HEK293 (cell line): ENCODE measurements around the gene SLC6A17.

ENCODE experiments used
- AEBP2 ChIP-seq: fragments of 450-650 bp; formaldehyde crosslinking; IDR thresholded peaks from 2 replicates; pipeline ENCODE4 v1.5.1; 2016; ENCODE audit warnings: missing biosample characterization, missing genetic modification characterization, borderline replicate concordance
- ELK4 ChIP-seq: IDR thresholded peaks from 2 replicates; pipeline ENCODE4 v1.6.1; 2011; ENCODE audit warnings: mild to moderate bottlenecking, low read depth, low read length, borderline replicate concordance
- GLIS1 ChIP-seq: fragments of 450-650 bp; formaldehyde crosslinking; IDR thresholded peaks from 2 replicates; pipeline ENCODE4 v1.5.1; 2016; ENCODE audit warnings: missing biosample characterization, missing genetic modification characterization
- GLIS2 ChIP-seq: fragments of 450-650 bp; formaldehyde crosslinking; IDR thresholded peaks from 2 replicates; pipeline ENCODE4 v1.5.1; 2016; ENCODE audit warnings: missing biosample characterization, missing genetic modification characterization
- HOXC10 ChIP-seq: sonication (generic); formaldehyde crosslinking; IDR thresholded peaks from 2 replicates; pipeline ENCODE4 v1.8.1; 2023; ENCODE audit warnings: mild to moderate bottlenecking, missing genetic modification reagents
- INSM2 ChIP-seq: fragments of 450-650 bp; formaldehyde crosslinking; IDR thresholded peaks from 2 replicates; pipeline ENCODE4 v1.5.1; 2016; ENCODE audit warnings: missing biosample characterization, missing genetic modification characterization
- KLF8 ChIP-seq: fragments of 450-650 bp; formaldehyde crosslinking; IDR thresholded peaks from 2 replicates; pipeline ENCODE4 v1.5.1; 2016; ENCODE audit warnings: missing biosample characterization, missing genetic modification characterization
- MEIS1 ChIP-seq: sonication (generic); formaldehyde crosslinking; IDR thresholded peaks from 2 replicates; pipeline ENCODE4 v1.8.1; 2022; ENCODE audit warnings: missing genetic modification reagents, mild to moderate bottlenecking, borderline replicate concordance
- PRDM6 ChIP-seq: fragments of 450-650 bp; formaldehyde crosslinking; IDR thresholded peaks from 2 replicates; pipeline ENCODE4 v1.5.1; 2017; ENCODE audit warnings: missing biosample characterization, missing genetic modification characterization
- ZBTB44 ChIP-seq: fragments of 450-650 bp; IDR thresholded peaks from 2 replicates; pipeline ENCODE4 v1.5.1; 2018; ENCODE audit warnings: missing biosample characterization, mild to moderate bottlenecking, missing genetic modification characterization
- ZBTB8A ChIP-seq: fragments of 450-650 bp; formaldehyde crosslinking; IDR thresholded peaks from 2 replicates; pipeline ENCODE4 v1.5.1; 2016; ENCODE audit warnings: missing biosample characterization, missing genetic modification characterization
- ZEB2 ChIP-seq: fragments of 450-650 bp; formaldehyde crosslinking; IDR thresholded peaks from 2 replicates; pipeline ENCODE4 v1.5.1; 2016; ENCODE audit warnings: missing biosample characterization, missing genetic modification characterization
- ZIC2 ChIP-seq: fragments of 450-650 bp; formaldehyde crosslinking; IDR thresholded peaks from 2 replicates; pipeline ENCODE4 v1.5.1; 2016; ENCODE audit warnings: missing biosample characterization, missing genetic modification characterization
- ZNF132 ChIP-seq: fragments of 450-650 bp; formaldehyde crosslinking; IDR thresholded peaks from 2 replicates; pipeline ENCODE4 v1.5.1; 2017; ENCODE audit warnings: missing biosample characterization, missing genetic modification characterization, borderline replicate concordance
- ZNF138 ChIP-seq: fragments of 450-650 bp; formaldehyde crosslinking; IDR thresholded peaks from 2 replicates; pipeline ENCODE4 v1.5.1; 2016; ENCODE audit warnings: missing biosample characterization, missing genetic modification characterization, borderline replicate concordance
- ZNF16 ChIP-seq: fragments of 450-650 bp; formaldehyde crosslinking; IDR thresholded peaks from 2 replicates; pipeline ENCODE4 v1.5.1; 2016; ENCODE audit warnings: low read depth, missing biosample characterization, missing genetic modification characterization
- ZNF18 ChIP-seq: fragments of 450-650 bp; formaldehyde crosslinking; IDR thresholded peaks from 2 replicates; pipeline ENCODE4 v1.5.1; 2016; ENCODE audit warnings: missing biosample characterization, missing genetic modification characterization
- ZNF223 ChIP-seq: fragments of 450-650 bp; formaldehyde crosslinking; IDR thresholded peaks from 2 replicates; pipeline ENCODE4 v1.5.1; 2016; ENCODE audit warnings: missing biosample characterization, missing genetic modification characterization
- ZNF239 ChIP-seq: fragments of 450-650 bp; formaldehyde crosslinking; IDR thresholded peaks from 2 replicates; pipeline ENCODE4 v1.5.1; 2016; ENCODE audit warnings: missing biosample characterization, missing genetic modification characterization
- ZNF292 ChIP-seq: fragments of 450-650 bp; formaldehyde crosslinking; IDR thresholded peaks from 2 replicates; pipeline ENCODE4 v1.5.1; 2016; ENCODE audit warnings: low read depth, missing biosample characterization, missing genetic modification characterization, borderline replicate concordance
- ZNF324 ChIP-seq: fragments of 450-650 bp; formaldehyde crosslinking; IDR thresholded peaks from 2 replicates; pipeline ENCODE4 v1.5.1; 2016; ENCODE audit warnings: missing biosample characterization, missing genetic modification characterization
- ZNF335 ChIP-seq: fragments of 450-650 bp; formaldehyde crosslinking; conservative IDR thresholded peaks from 2 replicates; pipeline ENCODE4 v1.5.1; 2016; ENCODE audit warnings: missing biosample characterization, missing genetic modification characterization
- ZNF341 ChIP-seq: fragments of 450-650 bp; formaldehyde crosslinking; IDR thresholded peaks from 2 replicates; pipeline ENCODE4; 2016; ENCODE audit warnings: low read depth, missing biosample characterization, missing genetic modification characterization
- ZNF362 ChIP-seq: fragments of 450-650 bp; formaldehyde crosslinking; IDR thresholded peaks from 2 replicates; pipeline ENCODE4 v1.5.1; 2016; ENCODE audit warnings: missing biosample characterization, missing genetic modification characterization
- ZNF416 ChIP-seq: fragments of 450-650 bp; formaldehyde crosslinking; IDR thresholded peaks from 2 replicates; pipeline ENCODE4 v1.5.1; 2016; ENCODE audit warnings: missing biosample characterization, missing genetic modification characterization
- ZNF514 ChIP-seq: fragments of 450-650 bp; formaldehyde crosslinking; IDR thresholded peaks from 2 replicates; pipeline ENCODE4 v1.5.1; 2016; ENCODE audit warnings: missing biosample characterization, missing genetic modification characterization
- ZNF548 ChIP-seq: fragments of 450-650 bp; formaldehyde crosslinking; IDR thresholded peaks from 2 replicates; pipeline ENCODE4 v1.5.1; 2016; ENCODE audit warnings: missing biosample characterization, missing genetic modification characterization
- ZNF660 ChIP-seq: fragments of 450-650 bp; IDR thresholded peaks from 2 replicates; pipeline ENCODE4 v1.5.1; 2018; ENCODE audit warnings: missing biosample characterization, mild to moderate bottlenecking, missing genetic modification characterization
- ZNF707 ChIP-seq: fragments of 450-650 bp; formaldehyde crosslinking; IDR thresholded peaks from 2 replicates; pipeline ENCODE4 v1.5.1; 2016; ENCODE audit warnings: missing biosample characterization, missing genetic modification characterization
- ZNF777 ChIP-seq: fragments of 450-650 bp; formaldehyde crosslinking; IDR thresholded peaks from 2 replicates; pipeline ENCODE4 v1.5.1; 2017; ENCODE audit warnings: missing biosample characterization, missing genetic modification characterization, borderline replicate concordance
- ZSCAN30 ChIP-seq: fragments of 450-650 bp; IDR thresholded peaks from 2 replicates; pipeline ENCODE4 v1.5.1; 2018; ENCODE audit warnings: missing biosample characterization, mild to moderate bottlenecking, missing genetic modification characterization, moderate library complexity

SLC6A17 gene

GRCh38 chr1:110114784-110115183 is 35.5 kb upstream of the SLC6A17 start (continued):
- no peak for TF ChIP-seq ZSCAN30 (tag by site-specific recombination)
- no peak for TF ChIP-seq ZBTB44 (tag by site-specific recombination)
- TF ChIP-seq ZNF239 (tag by site-specific recombination): no peak
- no peak for TF ChIP-seq ZNF548 (tag by site-specific recombination)
- no peak for TF ChIP-seq ZNF223 (tag by site-specific recombination)
- no peak for TF ChIP-seq ZNF416 (tag by site-specific recombination)
- no peak for TF ChIP-seq MEIS1 (CRISPR knock-in tag)
- no peak for TF ChIP-seq PRDM6
- no peak for TF ChIP-seq ZNF362
- TF ChIP-seq ZEB2 (tag by site-specific recombination): no peak
- TF ChIP-seq ZNF514 (tag by site-specific recombination): no peak
- TF ChIP-seq GLIS1 (tag by site-specific recombination): peak; percentile 66
- no peak for TF ChIP-seq INSM2 (tag by site-specific recombination)
- TF ChIP-seq ZNF16 (tag by site-specific recombination): no peak
- TF ChIP-seq ZNF341 (tag by site-specific recombination): peak; percentile 96
- TF ChIP-seq AEBP2: no peak
- no peak for TF ChIP-seq GLIS2 (tag by site-specific recombination)
- no peak for TF ChIP-seq ZNF324 (tag by site-specific recombination)
- TF ChIP-seq ZIC2 (tag by site-specific recombination): peak; percentile 71
- no peak for TF ChIP-seq ZNF138 (tag by site-specific recombination)
- TF ChIP-seq ZNF132 (tag by site-specific recombination): no peak
- no peak for TF ChIP-seq KLF8 (tag by site-specific recombination)
- no peak for TF ChIP-seq ZNF18 (tag by site-specific recombination)
- no peak for TF ChIP-seq ZNF707
- no peak for TF ChIP-seq ZNF292
- TF ChIP-seq ZNF777 (tag by site-specific recombination): no peak
- TF ChIP-seq ELK4: no peak
- no peak for TF ChIP-seq HOXC10 (CRISPR knock-in tag)
- TF ChIP-seq ZNF335 (tag by site-specific recombination): no peak
- no peak for TF ChIP-seq ZNF660 (tag by site-specific recombination)
- TF ChIP-seq ZBTB8A: no peak
